PFSK-1 (cell line): ENCODE results near the gene CNPPD1.

Source experiments
- POLR2AphosphoS5 ChIP-seq: IDR thresholded peaks from 2 replicates; pipeline ENCODE4 v1.6.1; 2012; ENCODE audit warnings: low read depth, mild to moderate bottlenecking, control low read depth, low read length, moderate library complexity
- SIN3A ChIP-seq: IDR thresholded peaks from 2 replicates; pipeline ENCODE4 v1.6.1; 2012; ENCODE audit warnings: mild to moderate bottlenecking, low read length, moderate library complexity, borderline replicate concordance; ENCODE audit not compliant: insufficient read depth
- TAF1 ChIP-seq: IDR thresholded peaks from 2 replicates; pipeline ENCODE4 v1.6.1; 2012; ENCODE audit warnings: low read length, control low read depth, borderline replicate concordance; ENCODE audit not compliant: insufficient read depth
- TF ChIP-seq, protein P1 (sequence below), 2 experiments: IDR thresholded peaks; 2 replicates each; pipeline versions ENCODE4 v1.6.1 to v1.8.0; 2011 to 2012; ENCODE audit warnings: low read depth in 2 of 2, low read length in 2 of 2, control low read depth in 1 of 2, inconsistent platforms in 1 of 2, mild to moderate bottlenecking in 1 of 2, moderate library complexity in 1 of 2; ENCODE audit not compliant: insufficient read depth in 1 of 2

DNA sequence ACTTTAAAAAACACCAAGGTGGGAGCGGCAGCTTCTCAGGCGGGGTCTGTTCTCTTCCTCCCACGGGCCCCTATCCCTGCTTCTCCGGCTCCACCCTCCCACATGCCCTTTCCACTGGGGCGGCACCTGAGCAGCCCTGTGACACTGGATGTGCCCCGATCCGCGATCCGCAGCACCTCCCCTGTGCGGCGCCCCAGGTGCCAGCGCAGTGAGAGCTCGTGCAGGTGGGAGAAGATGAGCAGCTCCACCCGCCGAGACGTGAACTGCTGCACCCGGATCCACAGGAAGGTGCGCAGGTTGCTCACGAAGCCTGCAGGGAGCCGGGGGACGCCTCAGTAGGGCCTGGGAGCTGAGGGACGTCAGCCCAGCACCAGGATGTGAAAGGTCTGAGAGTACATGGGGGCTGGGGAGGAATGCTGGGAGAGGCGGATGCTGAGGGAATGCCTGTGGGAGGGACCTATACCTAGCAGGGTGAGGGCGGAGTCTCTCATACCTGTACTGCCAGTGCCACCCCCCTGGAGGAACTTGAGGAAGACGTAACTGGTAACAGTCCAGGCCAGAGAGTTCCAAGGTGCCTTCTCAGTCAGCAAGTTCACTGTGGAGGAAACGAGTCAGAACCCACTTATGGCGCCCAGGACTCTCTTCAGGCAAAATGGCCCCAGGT, 39.3 kb upstream of the CNPPD1 start:
- no peak for TF ChIP-seq SIN3A
- no peak for TF ChIP-seq TAF1
- TF ChIP-seq POLR2AphosphoS5, result no peak
- TF ChIP-seq, protein P1, sequence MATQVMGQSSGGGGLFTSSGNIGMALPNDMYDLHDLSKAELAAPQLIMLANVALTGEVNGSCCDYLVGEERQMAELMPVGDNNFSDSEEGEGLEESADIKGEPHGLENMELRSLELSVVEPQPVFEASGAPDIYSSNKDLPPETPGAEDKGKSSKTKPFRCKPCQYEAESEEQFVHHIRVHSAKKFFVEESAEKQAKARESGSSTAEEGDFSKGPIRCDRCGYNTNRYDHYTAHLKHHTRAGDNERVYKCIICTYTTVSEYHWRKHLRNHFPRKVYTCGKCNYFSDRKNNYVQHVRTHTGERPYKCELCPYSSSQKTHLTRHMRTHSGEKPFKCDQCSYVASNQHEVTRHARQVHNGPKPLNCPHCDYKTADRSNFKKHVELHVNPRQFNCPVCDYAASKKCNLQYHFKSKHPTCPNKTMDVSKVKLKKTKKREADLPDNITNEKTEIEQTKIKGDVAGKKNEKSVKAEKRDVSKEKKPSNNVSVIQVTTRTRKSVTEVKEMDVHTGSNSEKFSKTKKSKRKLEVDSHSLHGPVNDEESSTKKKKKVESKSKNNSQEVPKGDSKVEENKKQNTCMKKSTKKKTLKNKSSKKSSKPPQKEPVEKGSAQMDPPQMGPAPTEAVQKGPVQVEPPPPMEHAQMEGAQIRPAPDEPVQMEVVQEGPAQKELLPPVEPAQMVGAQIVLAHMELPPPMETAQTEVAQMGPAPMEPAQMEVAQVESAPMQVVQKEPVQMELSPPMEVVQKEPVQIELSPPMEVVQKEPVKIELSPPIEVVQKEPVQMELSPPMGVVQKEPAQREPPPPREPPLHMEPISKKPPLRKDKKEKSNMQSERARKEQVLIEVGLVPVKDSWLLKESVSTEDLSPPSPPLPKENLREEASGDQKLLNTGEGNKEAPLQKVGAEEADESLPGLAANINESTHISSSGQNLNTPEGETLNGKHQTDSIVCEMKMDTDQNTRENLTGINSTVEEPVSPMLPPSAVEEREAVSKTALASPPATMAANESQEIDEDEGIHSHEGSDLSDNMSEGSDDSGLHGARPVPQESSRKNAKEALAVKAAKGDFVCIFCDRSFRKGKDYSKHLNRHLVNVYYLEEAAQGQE (IDR thresholded peaks at IDR 0.05; ENCODE audit: insufficient read depth in 1 of 2, low read depth in 2 of 2, low read length in 2 of 2), result no peak
